Bone marrow (tissue), 2 donors: ENCODE results near the gene CNTN5.

Source experiments
- DNase-seq, 2 donors: peaks; one replicate each; lab custom pipeline; 2025; lab: John Stamatoyannopoulos, UW

CNTN5 gene

GRCh38 chr11:99934008-99934407, 913.3 kb downstream of the CNTN5 start:
- no peak for DNase-seq

GRCh38 chr11:99937330-99937729, 916.6 kb downstream of the CNTN5 start:
- DNase-seq: no peak

DNA sequence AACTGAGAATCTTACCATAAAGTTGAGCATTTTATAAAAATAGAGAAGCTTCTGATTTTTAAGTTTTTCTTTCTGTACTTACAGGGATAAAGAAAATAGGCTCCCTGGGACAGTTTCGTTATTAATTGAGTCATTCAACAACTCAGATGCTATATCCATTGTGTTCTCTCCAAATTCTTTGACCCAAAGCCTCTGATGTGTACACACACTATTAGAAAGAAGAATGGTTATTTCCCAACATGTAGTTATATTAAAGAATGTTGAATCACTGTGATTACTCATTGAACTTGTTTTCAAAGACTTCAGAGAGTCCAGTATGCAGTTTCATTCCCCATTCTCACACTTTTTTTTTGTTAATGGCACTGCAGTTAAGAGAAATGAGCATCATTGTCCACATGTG, 932.1 kb downstream of the CNTN5 start:
- DNase-seq: no peak

DNA sequence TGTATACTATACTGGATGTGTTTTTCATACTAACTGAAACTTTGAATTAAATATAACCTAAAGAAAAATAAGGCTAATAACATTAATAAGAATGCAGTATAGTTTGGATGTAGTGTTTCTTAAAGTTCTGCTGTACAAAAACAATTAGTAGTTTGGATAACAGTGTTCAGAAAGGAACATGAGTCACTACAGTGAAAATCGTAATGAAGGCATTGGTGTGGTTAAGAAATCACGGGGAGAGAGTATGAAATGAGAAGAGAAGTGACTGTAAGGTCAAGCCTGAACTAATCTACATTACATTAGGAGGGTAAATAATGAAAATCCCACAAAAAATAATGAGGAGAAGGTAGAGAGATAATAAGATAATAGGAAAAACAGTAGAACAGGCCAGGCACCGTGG, 939.8 kb downstream of the CNTN5 start:
- no peak for DNase-seq

GRCh38 chr11:99968336-99968735, 947.6 kb downstream of the CNTN5 start:
- DNase-seq: no peak

DNA sequence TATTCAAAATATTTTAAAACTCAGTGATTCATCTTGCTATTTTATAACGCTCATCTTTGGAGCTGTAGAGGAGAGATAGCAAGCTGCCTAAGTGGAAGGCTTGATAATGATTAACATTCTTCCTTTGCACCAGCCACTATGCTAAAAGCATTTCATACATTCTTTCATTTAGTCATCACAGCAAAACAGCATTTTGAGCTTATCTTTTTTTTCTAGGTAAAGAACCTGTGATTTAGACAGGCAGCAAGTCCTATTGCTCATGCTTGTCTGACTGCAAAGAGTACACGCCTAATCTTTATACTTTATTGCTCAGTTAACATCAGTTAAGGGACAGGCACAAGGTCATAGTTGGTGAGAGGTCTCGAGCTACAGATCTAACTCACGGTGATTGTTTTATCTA, 953.2 kb downstream of the CNTN5 start:
- DNase-seq: no peak

- no peak for DNase-seq
Measured at GRCh38 chr11:99979042-99979441, 958.3 kb downstream of the CNTN5 start.

DNA sequence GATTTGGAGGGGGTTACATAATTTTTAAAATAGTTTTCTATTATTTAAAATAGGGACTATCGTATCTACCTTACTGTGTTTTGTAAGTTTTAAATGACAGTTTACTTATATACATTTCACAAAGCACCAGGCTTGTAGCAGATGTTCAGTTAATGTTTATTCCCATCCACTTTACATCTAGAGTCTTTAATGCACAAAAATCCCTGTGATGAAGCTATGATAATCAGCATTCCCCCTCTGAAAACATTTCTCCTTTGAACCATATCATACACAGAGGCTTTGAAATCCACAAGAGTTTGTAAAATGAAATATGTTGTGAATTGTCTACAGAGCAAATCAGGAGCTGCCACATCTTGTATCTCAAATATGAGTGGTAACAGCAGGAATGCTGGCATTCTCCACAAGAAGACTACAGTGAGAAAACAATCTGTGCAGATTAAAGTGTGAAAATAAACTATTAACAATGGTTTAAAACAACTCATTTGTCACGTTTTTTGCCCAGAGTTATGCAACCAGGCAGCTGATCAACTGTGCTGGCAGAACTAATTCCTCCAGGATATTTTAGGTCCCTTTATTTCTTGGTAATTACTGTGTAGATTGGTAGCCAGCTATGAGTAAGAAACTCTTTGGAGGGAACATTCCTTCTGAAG, 967.2 kb downstream of the CNTN5 start:
- DNase-seq: no peak

DNA sequence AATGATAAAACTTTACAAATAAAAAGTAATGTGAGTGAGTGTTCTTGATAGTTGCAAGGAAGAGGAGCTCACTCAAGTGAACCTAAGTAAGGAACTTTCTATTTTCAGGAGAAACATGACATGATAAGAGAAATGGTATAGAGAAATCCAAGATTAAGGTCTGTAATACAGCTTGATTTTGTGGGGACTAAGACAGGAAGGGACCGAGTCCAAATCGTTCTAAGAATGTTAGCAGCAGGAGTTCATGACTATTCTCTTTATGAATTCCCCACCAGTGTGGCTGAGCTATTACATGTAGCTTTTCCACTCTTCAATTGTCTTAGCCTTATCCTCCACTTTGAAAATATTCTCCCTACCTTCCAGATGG, 967.7 kb downstream of the CNTN5 start:
- no peak for DNase-seq

DNA sequence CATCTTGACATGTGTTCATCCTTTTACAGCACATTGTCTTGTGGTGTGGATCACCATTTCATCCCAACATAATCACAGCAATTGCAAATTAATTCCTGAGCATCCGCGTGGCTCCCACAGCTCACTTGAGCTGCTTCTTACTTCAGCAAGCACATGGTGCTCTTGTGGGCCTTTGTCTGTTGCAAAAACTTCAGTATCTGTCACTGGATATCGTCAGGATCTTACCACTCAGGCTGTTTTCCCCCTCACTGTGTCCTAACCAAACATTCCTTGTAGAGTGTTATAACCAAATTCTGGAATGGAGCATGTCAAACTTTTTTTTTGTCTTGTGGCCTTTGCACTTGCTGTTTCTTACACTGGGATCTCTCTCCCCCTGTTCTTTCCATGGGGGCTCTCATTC, 983.2 kb downstream of the CNTN5 start:
- DNase-seq: no peak

DNA sequence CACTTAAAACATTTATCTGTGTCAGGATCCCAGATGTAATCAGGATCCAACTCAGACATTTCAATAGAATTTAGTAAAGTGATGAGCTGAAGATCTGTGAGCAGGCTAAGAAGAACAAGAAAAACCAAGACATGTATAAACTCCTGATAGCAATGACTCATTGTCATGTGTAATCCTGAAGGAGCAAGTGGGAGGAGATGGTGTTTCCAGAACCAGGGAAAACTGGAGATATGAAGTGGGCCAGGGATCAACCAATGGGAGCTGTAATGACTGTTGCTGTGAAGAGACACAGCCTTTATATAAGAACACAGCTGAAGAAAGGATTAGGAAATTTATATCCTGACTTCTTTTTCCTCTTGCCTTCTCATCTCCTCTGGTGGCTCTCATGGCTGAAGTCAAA, 983.8 kb downstream of the CNTN5 start:
- no peak for DNase-seq

DNA sequence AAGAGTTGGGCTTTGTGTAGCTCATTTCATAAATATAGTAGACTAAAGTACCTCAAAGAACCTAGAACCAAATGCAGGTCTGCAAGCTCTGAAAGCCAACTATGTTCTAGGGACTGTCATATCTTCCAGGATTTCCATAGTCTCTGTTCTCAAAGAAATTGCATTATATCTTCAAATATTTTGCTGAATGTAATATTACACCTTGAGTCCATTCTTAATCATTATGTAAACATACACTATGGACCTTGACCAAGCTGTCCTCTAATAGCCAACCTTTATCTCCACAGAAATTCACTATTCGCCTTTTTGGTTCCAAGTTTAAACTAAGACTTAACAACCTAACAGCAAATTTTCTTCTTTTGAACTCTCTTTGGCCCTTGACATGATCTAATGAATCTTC, 987.7 kb downstream of the CNTN5 start:
- no peak for DNase-seq

DNA sequence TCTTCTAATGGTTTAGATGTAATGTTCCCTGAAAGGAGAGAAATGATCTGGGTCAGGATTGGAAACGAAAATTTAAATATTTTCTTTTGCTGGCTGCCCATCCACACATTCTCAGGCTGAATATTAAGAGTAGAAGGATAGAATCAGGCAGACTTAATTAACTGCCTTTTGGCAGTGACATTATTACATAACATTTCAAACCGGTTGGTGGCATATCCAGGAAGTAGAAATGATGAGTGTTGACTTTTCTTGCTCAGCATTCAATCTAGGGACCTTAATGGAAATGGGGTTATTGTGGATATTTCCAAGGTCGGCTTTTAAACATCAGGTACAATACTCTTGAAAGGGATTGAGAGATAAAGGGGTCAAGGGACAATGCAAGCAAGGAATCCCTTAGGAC, 989.0 kb downstream of the CNTN5 start:
- no peak for DNase-seq

DNA sequence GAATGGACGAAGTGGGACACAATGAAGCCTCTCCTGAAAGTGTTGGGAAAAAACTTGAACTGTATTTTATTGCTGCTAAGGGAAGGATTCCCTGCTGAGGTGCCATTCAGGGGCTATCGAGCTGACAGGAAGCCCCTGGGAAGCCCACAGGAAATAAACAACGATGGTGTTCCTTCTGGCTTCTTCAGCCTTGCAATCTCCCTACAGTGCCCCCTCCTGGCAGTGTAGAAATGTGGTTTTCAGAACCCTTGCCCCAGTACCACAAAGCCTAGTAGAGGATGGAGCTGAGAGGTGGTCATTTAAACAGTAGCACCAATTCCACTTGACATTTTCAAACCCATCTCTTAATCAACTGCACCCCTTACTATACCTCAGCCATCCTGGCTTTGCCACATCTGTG, 989.6 kb downstream of the CNTN5 start:
- DNase-seq: no peak

- DNase-seq: no peak
Measured at GRCh38 chr11:100011697-100012096, 990.9 kb downstream of the CNTN5 start.

DNA sequence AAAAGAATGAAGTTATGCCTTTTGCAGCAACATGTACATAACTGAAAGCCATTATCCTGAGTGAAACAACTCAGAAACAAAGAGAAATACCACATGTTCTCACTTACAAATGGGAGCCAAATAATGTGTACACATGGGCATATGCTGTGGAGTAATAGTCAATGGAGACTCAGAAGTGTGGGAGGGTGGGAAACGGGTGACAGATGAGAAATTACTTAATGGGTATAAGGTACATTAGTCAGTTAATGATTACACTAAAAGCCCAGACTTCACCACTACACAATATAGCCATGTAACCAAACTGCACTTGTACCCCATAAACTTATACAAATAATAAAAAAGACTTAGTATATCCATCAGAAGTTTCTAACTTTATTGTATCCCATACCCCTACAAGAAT, 992.3 kb downstream of the CNTN5 start:
- DNase-seq: no peak

DNA sequence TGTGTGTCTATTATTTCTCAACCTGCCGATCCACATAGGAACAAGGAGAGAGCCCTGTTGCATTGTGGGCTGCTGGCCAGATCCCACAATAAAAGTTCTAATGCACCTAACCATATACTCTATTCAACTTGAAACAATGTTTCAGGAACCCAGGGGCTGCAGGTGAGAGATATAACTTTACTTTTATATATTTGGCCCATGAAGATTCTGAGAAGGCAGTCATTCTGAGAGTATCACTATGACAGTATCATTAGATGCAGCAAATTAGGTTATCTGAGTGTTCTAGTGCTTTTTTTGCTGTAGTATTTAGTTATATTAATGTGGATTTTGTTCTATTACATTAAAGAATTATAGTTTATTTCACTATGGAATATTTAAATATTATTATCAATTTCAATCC, 1011.2 kb downstream of the CNTN5 start:
- DNase-seq: no peak

GRCh38 chr11:100061006-100061405, 1040.3 kb downstream of the CNTN5 start:
- DNase-seq: no peak

DNA sequence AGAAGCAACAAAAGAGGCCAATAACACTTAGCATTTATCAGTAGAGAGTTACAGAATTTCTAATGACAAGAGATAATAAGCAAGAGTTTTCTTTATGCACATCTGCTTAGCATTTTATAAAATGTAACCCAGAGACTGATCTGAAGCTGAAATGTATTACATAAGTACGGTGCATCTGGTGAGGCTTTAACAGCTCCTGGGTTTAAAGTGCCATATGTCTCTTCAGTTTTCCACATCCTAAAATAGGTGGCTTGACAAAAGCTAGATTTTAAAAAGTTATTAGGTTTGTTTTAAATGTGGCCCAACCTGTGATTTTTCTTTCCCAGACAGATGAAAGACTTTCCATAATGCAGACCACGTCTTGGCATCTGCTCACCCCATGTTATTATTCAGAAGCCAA, 1045.7 kb downstream of the CNTN5 start:
- DNase-seq: no peak

- DNase-seq: no peak
Measured at GRCh38 chr11:100068116-100068515, 1047.4 kb downstream of the CNTN5 start.

GRCh38 chr11:100072131-100072530, 1051.4 kb downstream of the CNTN5 start:
- DNase-seq: no peak

DNA sequence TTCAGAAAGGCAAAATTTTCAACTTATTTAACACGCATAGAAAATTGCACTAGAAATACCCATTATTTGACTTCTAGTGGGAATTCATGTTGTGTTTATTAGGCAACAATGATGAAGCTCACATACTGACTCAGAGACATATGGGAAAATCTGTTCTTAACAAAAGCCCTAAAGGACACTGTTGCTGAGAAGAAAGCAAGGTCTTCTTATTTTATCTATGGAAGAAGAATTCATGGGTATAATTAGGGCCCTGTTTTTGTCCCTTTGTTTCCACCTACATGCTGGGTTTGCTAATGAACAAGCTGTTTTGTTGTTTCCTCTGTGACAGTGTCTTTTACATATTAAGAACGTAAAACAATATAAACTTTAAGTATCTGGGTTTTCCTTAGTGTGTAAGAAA, 1059.6 kb downstream of the CNTN5 start:
- DNase-seq: no peak

DNA sequence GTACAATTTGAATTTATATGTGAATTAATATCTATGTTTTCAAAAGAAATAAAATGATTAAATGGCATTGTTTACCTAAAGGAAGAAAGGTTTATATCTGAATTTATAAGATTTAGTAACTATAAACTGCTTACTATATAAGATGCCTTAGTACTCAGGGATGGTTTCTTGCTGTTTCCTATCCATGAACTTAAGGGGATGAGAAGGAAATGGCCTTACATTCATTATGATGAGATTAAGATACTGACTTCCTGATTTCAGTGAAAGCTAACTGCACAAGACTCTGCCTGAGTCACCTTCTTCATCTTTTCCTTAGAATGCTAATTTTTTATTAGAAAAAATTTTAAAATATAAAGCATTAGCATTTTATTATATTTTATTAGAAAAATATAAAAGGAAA, 1060.1 kb downstream of the CNTN5 start:
- no peak for DNase-seq

GRCh38 chr11:100093698-100094097, 1072.9 kb downstream of the CNTN5 start:
- DNase-seq: no peak
